Epithelial cell of esophagus (primary cell): ENCODE results near the gene POGLUT3.

Experiments used
- DNase-seq: peaks from one replicate; pipeline ENCODE4 v3.0.0; 2010; ENCODE audit warnings: low read depth
- H3K4me3 ChIP-seq: 2 replicates; pipeline ENCODE4 v1.5.1; 2011; ENCODE audit warnings: mild to moderate bottlenecking, low read length, control low read depth
- CTCF ChIP-seq: IDR thresholded peaks from 2 replicates; pipeline ENCODE4 v1.5.1; 2011; ENCODE audit warnings: low read depth, mild to moderate bottlenecking, low read length, control low read depth, inconsistent platforms; ENCODE audit not compliant: insufficient read depth; ENCODE audit errors: missing control alignments

Gene POGLUT3, protein sequence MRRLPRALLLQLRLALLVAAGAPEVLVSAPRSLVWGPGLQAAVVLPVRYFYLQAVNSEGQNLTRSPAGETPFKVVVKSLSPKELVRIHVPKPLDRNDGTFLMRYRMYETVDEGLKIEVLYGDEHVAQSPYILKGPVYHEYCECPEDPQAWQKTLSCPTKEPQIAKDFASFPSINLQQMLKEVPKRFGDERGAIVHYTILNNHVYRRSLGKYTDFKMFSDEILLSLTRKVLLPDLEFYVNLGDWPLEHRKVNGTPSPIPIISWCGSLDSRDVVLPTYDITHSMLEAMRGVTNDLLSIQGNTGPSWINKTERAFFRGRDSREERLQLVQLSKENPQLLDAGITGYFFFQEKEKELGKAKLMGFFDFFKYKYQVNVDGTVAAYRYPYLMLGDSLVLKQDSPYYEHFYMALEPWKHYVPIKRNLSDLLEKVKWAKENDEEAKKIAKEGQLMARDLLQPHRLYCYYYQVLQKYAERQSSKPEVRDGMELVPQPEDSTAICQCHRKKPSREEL

DNA sequence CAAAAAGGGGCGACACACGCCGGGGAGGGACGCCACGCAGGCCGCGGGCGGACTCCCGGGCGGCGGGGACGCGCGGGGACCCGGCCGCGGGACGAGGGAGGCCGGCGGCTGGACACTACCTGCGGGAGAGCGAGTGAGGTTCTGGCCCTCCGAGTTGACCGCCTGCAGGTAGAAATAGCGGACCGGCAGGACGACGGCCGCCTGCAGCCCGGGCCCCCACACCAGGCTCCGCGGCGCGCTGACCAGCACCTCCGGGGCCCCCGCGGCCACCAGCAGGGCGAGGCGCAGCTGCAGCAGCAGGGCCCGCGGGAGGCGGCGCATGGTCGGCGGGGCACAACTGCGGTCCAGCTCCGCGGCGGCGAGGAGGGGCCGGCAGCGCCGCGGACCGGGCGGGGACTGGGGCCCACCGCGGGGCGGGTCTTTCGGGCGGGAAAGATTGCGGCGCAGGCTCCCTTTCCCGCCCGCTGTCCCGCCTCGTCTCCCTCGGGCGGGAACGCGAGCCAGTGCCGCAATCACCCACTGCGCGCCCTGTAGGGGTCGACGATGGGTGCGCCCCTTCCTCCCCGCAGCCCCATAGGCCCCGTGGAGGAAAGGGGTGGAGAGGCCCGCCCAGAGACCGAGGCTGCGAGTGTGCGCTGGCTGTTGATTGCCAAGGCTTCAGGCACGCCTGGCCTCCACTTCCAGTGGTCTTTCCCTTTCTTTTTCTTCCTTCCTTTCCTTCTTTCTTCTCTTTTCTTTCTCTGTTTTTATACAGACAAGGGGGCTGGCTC is at the start of gene POGLUT3:
Gene POGLUT3 (minus strand): TSS at position 339 of the 770 bp plus-strand sequence. CDS start 18 bp downstream, at position 321.
- DNase-seq, result no peak
- TF ChIP-seq CTCF, result no peak
- H3K4me3 ChIP-seq, result peak within 1 kb of the TSS; percentile 45

- H3K4me3 ChIP-seq, result no peak overlapping the region
- no peak for TF ChIP-seq CTCF
- no peak for DNase-seq
These were observed 47.8 kb upstream of the POGLUT3 start for GRCh38 chr11:108545909-108546501.

DNA sequence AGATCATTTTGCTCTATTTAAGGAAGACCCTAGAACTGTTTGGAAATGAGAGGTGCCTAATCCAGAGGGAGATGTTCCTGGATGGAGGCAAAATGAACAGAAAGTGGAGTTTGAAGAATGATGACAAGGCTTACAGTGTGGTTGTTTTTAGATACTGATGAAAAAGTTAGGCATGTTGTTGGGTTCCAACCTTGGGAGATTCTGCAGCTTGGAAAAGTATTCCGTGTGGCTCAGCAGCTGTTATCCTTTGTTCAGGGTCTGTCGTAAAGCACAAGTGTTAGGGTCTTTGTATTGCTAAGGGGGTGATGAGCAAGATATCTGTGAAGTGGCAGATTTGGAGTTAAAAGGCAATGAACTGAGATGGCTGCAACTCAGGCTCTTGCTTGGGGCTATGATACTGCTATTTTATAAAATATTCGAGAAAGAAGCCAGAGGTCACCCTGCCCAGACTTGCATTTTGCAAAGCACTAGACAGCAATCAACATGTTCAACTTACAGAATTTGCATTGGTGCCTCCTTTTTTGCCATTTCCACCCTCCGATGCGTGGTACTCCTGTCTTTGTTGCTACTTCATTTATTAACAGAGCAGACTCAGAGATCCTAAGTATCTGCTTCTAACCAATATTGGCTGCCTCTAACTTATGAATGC is 45.3 kb upstream of the POGLUT3 start:
- no peak for TF ChIP-seq CTCF
- H3K4me3 ChIP-seq, result no peak overlapping the region
- no peak for DNase-seq

DNA sequence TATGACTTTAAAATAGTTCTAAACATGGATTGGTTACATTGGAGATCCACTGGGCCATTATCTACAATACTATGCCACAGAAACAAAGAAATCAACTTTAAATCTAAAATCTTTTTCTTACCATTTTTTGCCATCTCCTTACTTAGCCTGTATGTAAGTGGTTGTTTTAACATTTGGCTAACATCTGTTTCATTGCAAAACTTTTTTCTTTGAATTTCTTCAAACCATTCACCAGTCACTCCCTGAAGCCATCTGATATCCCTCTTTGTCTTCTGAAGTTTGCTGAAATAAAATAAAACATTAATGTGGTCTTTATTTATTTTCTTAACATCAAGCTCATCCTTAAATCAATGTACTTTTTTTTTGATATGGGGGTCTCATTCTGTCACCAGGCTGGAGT is 43.3 kb upstream of the POGLUT3 start:
- H3K4me3 ChIP-seq, result no peak overlapping the region
- TF ChIP-seq CTCF, result no peak
- DNase-seq, result no peak

DNA sequence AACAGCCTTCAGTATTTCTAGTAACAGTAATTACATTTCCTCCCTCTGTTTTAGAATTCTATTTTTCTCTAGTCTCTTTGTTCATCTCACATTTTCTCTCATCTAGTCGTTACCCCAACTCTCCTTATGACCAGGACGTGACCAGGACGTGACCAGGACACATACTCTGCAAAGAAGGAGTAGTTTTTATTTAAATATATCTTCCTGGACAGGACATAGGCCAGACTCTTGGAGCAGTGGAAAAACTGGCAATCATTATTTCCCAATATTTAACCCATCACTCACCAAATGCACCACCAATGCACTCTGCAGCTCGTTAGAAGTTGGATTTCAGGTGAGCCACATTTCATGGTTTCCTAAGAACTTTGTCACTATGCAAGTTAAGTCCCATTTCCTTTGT is 40.3 kb upstream of the POGLUT3 start:
- H3K4me3 ChIP-seq, result no peak overlapping the region
- TF ChIP-seq CTCF, result no peak
- no peak for DNase-seq

DNA sequence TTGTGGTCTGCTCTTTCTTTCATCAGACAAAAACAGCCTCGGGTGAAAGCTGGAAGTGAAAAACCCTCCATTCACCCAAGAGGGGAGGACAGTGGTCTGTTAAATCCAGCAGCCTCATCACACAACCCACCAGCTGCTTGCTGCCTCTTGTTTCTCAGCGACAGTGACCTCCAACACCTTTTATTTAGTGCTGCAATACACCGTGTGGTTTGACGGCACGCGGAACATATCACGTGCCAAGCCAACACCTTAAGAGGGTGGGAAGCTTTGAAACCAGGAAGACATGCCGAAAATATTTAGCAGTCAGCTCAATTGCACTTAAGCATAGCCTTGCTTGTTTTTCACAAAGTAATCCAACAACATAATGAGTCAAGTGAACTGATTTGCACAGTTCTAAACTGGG is 39.8 kb upstream of the POGLUT3 start:
- peak; percentile 88 for DNase-seq
- no peak for TF ChIP-seq CTCF
- peak overlapping the region; percentile 47 for H3K4me3 ChIP-seq
